HUES64 (cell line): ENCODE data around the gene FBXO48. TPM values are rescaled to one million over a fixed set of nuclear protein-coding genes. Genes with fewer than 3 reads are reported as not detected.

Source experiments
- H3K27ac ChIP-seq: 2 replicates; pipeline ENCODE4 v1.7.0; 2013; ENCODE audit warnings: low read depth, low read length, inconsistent platforms
- H3K27me3 ChIP-seq: 2 replicates; pipeline ENCODE4 v1.6.1; 2013; ENCODE audit warnings: mild to moderate bottlenecking, low read length; ENCODE audit not compliant: insufficient read depth
- H3K36me3 ChIP-seq: 2 replicates; pipeline ENCODE4 v1.6.1; 2013; ENCODE audit warnings: mild to moderate bottlenecking, low read length; ENCODE audit not compliant: insufficient read depth
- H3K4me1 ChIP-seq: 2 replicates; pipeline ENCODE4 v1.6.1; 2013; ENCODE audit warnings: mild to moderate bottlenecking, low read length, moderate library complexity; ENCODE audit not compliant: insufficient read depth
- H3K4me3 ChIP-seq: 2 replicates; pipeline ENCODE4 v1.5.1; 2013; ENCODE audit warnings: mild to moderate bottlenecking, low read length, moderate library complexity
- H3K9ac ChIP-seq: 2 replicates; pipeline ENCODE4 v1.6.1; 2013; ENCODE audit warnings: mild to moderate bottlenecking, low read depth, low read length
- H3K9me3 ChIP-seq: 2 replicates; pipeline ENCODE4 v1.6.1; 2013; ENCODE audit warnings: low read depth, low read length; ENCODE audit not compliant: insufficient read depth
- WGBS: fragments of 150-250, 120-280 bp; methylation state at CpG from one replicate; pipeline ENCODE4 v1.1.7; 2013; ENCODE audit warnings: missing lambda C conversion rate; 5-methylcytosine and 5-hydroxymethylcytosine counted together
- polyA plus RNA-seq, 2 experiments: library from polyadenylated mRNA; stranded (reverse); fragments of 50-300 nt; gene quantifications; one replicate each; pipeline ENCODE4 v1.2.3, GENCODE V29; 2013

FBXO48 gene, protein sequence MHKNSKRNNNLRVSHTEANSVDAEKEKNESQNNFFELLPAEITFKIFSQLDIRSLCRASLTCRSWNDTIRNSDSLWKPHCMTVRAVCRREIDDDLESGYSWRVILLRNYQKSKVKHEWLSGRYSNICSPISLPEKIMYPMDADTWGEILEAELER
- polyA plus RNA-seq (2013, experiment 1 of 2), result 0.80 TPM
- polyA plus RNA-seq (2013, experiment 2 of 2), result 1.2 TPM

- H3K27me3 ChIP-seq, result no peaks in the 10 kb centered on the region
- under 1% methylated on average over 82 of the region's 82 CpGs for WGBS
- peak within 1 kb of the TSS; percentile 87 for H3K9ac ChIP-seq
- peak within 1 kb of the TSS; percentile 83 for H3K27ac ChIP-seq
- peak within 1 kb of the TSS; percentile 96 for H3K4me3 ChIP-seq
- H3K4me1 ChIP-seq, result peaks cover 13% of the 10 kb centered on the region
- no peaks in the 10 kb centered on the region for H3K9me3 ChIP-seq
- H3K36me3 ChIP-seq, result no peaks in the 10 kb centered on the region
These were observed at the start of gene FBXO48, which contains the start of gene APLF for GRCh38 chr2:68467077-68467960. FBXO48 (minus strand) TSS chr2:68467294; CDS start chr2:68465145, 2,149 bp downstream. APLF (plus strand) TSS chr2:68467585; CDS start chr2:68467732, 147 bp downstream.

GRCh38 chr2:68516051-68516955 is 49.2 kb upstream of the FBXO48 start:
- Histone ChIP-seq H3K9me3 (no peaks in the 10 kb centered on the region), H3K4me1 (no peaks in the 10 kb centered on the region), H3K36me3 (no peaks in the 10 kb centered on the region), H3K9ac (no peak overlapping the region), H3K27ac (no peak overlapping the region), H3K27me3 (no peaks in the 10 kb centered on the region), H3K4me3 (no peak overlapping the region)
- WGBS, result 89% methylated on average over 2 of the region's 5 CpGs

DNA sequence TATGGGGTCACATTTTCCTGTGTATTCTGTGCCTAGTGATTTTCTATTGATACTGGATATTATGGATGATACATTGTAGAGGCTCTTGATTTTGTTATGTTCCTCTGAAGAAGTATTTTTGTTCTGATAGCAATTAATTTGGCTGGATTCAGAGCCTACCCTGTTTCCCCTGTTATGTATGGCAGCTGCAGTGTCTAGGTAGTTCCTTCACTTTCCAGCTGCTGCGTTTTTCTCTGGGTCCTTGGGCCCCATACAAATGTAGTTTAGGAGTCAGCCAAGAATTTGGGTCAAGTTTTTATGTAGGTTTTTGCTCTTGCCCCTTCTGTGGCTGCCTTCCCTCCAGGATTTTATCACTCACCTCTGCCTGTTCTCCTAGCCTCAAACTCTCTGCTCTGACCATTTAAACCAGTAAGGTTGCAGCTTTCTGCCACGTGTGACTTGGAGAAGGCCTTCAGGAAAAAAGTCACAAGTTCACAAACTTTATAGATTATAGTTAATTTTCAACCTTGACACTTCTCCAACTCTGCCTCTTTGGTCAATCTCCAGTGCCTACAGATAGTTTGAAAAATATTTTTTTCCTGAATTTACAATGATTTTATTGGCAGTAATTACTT is 47.3 kb upstream of the FBXO48 start:
- H3K9me3 ChIP-seq, result no peaks in the 10 kb centered on the region
- no peak overlapping the region for H3K9ac ChIP-seq
- H3K27me3 ChIP-seq, result no peaks in the 10 kb centered on the region
- no peak overlapping the region for H3K27ac ChIP-seq
- H3K4me1 ChIP-seq, result no peaks in the 10 kb centered on the region
- no peaks in the 10 kb centered on the region for H3K36me3 ChIP-seq
- 72% methylated on average over 2 of the region's 2 CpGs for WGBS
- H3K4me3 ChIP-seq, result no peak overlapping the region

- H3K9ac ChIP-seq, result no peak overlapping the region
- no peak overlapping the region for H3K4me3 ChIP-seq
- no peak overlapping the region for H3K27ac ChIP-seq
- no peaks in the 10 kb centered on the region for H3K36me3 ChIP-seq
- no peaks in the 10 kb centered on the region for H3K27me3 ChIP-seq
- H3K4me1 ChIP-seq, result no peaks in the 10 kb centered on the region
- no peaks in the 10 kb centered on the region for H3K9me3 ChIP-seq
- no CpG with 5 or more reads among the region's 1 CpG for WGBS
These were observed 45.9 kb upstream of the FBXO48 start for GRCh38 chr2:68512966-68513365.

- Histone ChIP-seq H3K27ac (no peak overlapping the region), H3K36me3 (no peaks in the 10 kb centered on the region)
These were observed 45.2 kb upstream of the FBXO48 start for GRCh38 chr2:68512326-68512725.

DNA sequence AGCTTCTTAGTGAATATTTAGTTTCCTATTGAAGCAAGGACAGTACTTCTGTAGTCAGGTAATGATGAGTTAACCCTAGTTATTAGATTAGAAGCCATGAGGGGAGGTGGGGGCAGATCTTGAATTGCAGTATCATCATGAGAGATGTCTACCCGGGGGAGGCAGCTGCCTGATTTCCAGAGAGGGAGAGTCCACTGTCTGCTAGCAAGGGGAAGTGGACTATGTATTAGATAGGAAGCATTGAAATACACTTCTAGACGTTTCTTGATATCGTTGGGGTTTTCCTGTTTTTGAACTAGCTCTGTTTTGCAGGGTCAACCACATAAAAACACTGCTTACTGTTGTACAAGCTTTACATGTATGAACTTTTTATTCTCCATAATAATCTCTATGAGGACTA is 39.1 kb upstream of the FBXO48 start:
- H3K36me3 ChIP-seq, result no peaks in the 10 kb centered on the region
- no peaks in the 10 kb centered on the region for H3K9me3 ChIP-seq
- H3K27me3 ChIP-seq, result no peaks in the 10 kb centered on the region
- no peak overlapping the region for H3K9ac ChIP-seq
- no peak overlapping the region for H3K27ac ChIP-seq
- H3K4me1 ChIP-seq, result peaks cover 8% of the 10 kb centered on the region; the same call in 1 of the 2 replicates
- H3K4me3 ChIP-seq, result no peak overlapping the region
- WGBS, result 89% methylated on average over 3 of the region's 3 CpGs

More at GRCh38 chr2:68512326-68512725, 45.2 kb upstream of the FBXO48 start:
- Histone ChIP-seq H3K9me3 (no peaks in the 10 kb centered on the region), H3K4me3 (no peak overlapping the region), H3K27me3 (no peaks in the 10 kb centered on the region), H3K4me1 (no peaks in the 10 kb centered on the region), H3K9ac (no peak overlapping the region)
- WGBS, result 60% methylated on average over 1 of the region's 3 CpGs

GRCh38 chr2:68505603-68506159 is 38.6 kb upstream of the FBXO48 start:
- 96% methylated on average over 2 of the region's 2 CpGs for WGBS
- H3K36me3 ChIP-seq, result no peaks in the 10 kb centered on the region
- H3K27ac ChIP-seq, result no peak overlapping the region
- peaks cover 8% of the 10 kb centered on the region; the same call in 1 of the 2 replicates for H3K4me1 ChIP-seq
- H3K4me3 ChIP-seq, result no peak overlapping the region
- H3K27me3 ChIP-seq, result no peaks in the 10 kb centered on the region
- no peak overlapping the region for H3K9ac ChIP-seq
- H3K9me3 ChIP-seq, result no peaks in the 10 kb centered on the region

GRCh38 chr2:68501768-68502167 is 34.7 kb upstream of the FBXO48 start:
- WGBS, result 93% methylated on average over 5 of the region's 5 CpGs
- H3K9me3 ChIP-seq, result peaks cover 5% of the 10 kb centered on the region; the same call in 1 of the 2 replicates
- H3K27ac ChIP-seq, result no peak overlapping the region
- no peaks in the 10 kb centered on the region for H3K27me3 ChIP-seq
- H3K4me3 ChIP-seq, result no peak overlapping the region
- no peaks in the 10 kb centered on the region for H3K36me3 ChIP-seq
- peaks cover 8% of the 10 kb centered on the region; the same call in 1 of the 2 replicates for H3K4me1 ChIP-seq
- H3K9ac ChIP-seq, result no peak overlapping the region

GRCh38 chr2:68500649-68501048 is 33.6 kb upstream of the FBXO48 start:
- H3K4me3 ChIP-seq, result no peak overlapping the region
- no peak overlapping the region for H3K9ac ChIP-seq
- peaks cover 12% of the 10 kb centered on the region; the same call in 1 of the 2 replicates for H3K9me3 ChIP-seq
- WGBS, result 95% methylated on average over 4 of the region's 4 CpGs
- no peak overlapping the region for H3K27ac ChIP-seq
- H3K4me1 ChIP-seq, result peaks cover 3% of the 10 kb centered on the region; the same call in 1 of the 2 replicates
- H3K36me3 ChIP-seq, result no peaks in the 10 kb centered on the region
- H3K27me3 ChIP-seq, result no peaks in the 10 kb centered on the region

DNA sequence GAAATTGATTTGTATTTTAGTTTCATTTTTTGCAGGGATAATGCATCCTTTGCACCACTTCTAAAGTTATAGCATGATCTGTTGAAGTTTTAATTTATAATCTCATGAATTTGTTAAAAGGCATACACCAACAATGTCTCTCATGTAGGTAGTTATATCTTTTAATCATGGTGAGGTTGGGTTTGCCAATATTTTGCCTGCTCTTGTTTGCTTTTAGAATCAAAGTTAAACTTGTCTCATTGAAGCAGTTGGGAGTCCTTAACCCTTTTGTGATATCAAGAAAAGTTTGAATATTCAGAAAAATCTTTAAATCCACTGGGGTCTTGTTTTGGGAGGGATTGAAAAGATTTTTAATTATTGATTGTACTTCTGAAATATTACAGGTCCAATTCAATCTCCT is 32.0 kb upstream of the FBXO48 start:
- Histone ChIP-seq H3K9ac (no peak overlapping the region), H3K27ac (no peak overlapping the region), H3K27me3 (no peaks in the 10 kb centered on the region), H3K9me3 (peaks cover 19% of the 10 kb centered on the region), H3K36me3 (no peaks in the 10 kb centered on the region), H3K4me3 (no peak overlapping the region), H3K4me1 (no peaks in the 10 kb centered on the region)
